HFF-Myc (cell line): Measurements from ENCODE around the gene LSP1.

Source experiments
- DNase-seq: peaks from one replicate; pipeline ENCODE4 v3.0.0-alpha.2; 2011; ENCODE audit warnings: low read depth; ENCODE audit errors: extremely low read depth
- H3K4me3 ChIP-seq: replicated peaks from 2 replicates; pipeline ENCODE4 v1.5.1; 2011; ENCODE audit warnings: low read depth, mild to moderate bottlenecking, control low read depth, low read length
- TF ChIP-seq, protein P1 (sequence below): IDR thresholded peaks from 2 replicates; pipeline ENCODE4 v1.5.1; 2012; ENCODE audit warnings: mild to moderate bottlenecking, low read depth, low read length, control low read depth; ENCODE audit errors: missing control alignments

LSP1 gene

DNA sequence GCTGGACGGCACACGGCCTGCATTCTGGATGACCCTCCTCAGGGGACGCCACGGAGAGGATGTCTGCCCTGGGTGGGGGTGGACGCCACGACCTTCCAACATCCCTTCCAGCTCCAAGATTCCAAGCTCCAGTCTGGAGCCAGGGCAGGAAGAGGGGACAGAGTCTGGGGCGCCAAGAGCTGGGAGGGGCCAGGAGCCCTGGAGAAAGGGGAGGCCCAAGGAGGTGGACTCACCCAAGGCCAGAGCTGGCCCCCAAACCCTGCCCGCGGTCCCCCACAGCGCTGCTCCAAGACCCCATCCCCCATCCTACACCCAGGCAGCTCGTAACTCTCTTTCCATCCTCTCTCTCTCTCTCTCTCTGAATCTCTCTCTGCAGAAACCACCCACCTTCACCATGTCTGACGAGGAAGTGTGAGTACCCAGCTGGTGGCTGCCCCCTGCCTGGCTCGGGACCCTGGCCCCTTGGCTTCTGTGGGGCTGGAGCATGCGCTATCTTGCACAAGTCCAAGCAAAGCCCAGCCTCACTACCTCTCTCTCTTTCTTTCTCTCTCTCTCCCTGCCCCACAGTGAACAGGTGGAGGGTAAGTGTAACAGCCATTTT is 69.7 kb downstream of the LSP1 start:
- no peak overlapping the region for H3K4me3 ChIP-seq
- TF ChIP-seq, protein P1, sequence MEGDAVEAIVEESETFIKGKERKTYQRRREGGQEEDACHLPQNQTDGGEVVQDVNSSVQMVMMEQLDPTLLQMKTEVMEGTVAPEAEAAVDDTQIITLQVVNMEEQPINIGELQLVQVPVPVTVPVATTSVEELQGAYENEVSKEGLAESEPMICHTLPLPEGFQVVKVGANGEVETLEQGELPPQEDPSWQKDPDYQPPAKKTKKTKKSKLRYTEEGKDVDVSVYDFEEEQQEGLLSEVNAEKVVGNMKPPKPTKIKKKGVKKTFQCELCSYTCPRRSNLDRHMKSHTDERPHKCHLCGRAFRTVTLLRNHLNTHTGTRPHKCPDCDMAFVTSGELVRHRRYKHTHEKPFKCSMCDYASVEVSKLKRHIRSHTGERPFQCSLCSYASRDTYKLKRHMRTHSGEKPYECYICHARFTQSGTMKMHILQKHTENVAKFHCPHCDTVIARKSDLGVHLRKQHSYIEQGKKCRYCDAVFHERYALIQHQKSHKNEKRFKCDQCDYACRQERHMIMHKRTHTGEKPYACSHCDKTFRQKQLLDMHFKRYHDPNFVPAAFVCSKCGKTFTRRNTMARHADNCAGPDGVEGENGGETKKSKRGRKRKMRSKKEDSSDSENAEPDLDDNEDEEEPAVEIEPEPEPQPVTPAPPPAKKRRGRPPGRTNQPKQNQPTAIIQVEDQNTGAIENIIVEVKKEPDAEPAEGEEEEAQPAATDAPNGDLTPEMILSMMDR = no peak
- DNase-seq = no peak

- TF ChIP-seq, protein P1 = no peak
- H3K4me3 ChIP-seq = no peak overlapping the region
- DNase-seq = no peak
These were observed 70.5 kb downstream of the LSP1 start for GRCh38 chr11:1923201-1923956.

DNA sequence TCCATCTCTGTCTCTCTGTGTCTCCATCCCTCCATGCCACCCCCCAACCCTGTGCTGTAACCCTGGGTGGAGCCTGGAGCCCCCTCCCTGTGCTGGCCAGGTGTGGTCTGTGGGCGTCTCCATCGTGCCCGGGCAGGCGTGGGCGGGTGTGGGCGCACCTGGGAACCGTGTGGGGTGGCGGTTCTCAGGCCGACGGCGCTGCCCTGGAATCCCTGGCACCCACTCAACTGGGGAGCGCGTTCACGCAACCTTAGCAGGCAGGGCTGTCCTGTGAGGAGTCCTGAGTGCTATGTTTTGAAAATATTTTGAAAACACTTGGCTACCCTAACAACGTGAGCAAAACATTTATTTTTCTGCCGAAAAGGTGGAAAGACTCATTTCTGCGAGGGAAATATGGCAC is 71.3 kb downstream of the LSP1 start:
- DNase-seq = no peak
- no peak overlapping the region for H3K4me3 ChIP-seq
- TF ChIP-seq, protein P1 = no peak

DNA sequence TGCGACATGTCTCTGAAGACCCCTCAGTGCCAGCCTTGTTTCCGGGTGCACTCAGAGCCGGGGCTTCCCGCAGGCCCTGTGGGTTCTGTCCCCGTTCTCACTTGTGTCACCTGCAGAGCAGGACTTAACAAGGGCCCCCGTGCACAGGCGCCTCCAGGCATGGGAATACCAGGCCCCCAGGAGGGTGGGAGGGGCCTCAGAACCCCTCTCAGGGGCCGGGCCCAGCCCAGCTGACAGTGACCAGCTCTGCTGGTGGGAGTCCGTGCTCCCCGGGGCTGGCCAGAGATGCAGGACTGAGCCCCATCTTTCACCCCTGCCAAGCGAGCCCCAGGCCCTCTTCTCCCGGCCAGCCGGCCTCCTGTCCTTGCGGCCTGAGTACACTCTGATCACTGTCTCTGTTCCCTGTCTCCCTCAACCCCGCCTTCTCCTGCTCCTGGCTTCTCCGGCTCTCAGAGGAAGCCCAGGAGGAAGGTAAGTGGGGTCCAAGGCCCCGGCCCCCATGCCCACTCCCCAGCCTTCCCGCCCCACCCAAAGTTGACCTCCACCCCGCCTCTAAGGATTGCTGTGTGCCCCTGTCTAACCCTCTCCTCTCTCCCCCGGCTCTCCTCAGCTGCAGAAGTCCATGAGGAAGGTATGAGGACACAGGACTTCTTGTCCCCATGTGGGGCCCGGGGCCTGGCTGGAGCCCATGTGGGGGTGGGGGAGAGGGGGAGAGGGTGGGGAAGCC is 71.9 kb downstream of the LSP1 start:
- TF ChIP-seq, protein P1 = no peak
- no peak overlapping the region for H3K4me3 ChIP-seq
- no peak for DNase-seq

DNA sequence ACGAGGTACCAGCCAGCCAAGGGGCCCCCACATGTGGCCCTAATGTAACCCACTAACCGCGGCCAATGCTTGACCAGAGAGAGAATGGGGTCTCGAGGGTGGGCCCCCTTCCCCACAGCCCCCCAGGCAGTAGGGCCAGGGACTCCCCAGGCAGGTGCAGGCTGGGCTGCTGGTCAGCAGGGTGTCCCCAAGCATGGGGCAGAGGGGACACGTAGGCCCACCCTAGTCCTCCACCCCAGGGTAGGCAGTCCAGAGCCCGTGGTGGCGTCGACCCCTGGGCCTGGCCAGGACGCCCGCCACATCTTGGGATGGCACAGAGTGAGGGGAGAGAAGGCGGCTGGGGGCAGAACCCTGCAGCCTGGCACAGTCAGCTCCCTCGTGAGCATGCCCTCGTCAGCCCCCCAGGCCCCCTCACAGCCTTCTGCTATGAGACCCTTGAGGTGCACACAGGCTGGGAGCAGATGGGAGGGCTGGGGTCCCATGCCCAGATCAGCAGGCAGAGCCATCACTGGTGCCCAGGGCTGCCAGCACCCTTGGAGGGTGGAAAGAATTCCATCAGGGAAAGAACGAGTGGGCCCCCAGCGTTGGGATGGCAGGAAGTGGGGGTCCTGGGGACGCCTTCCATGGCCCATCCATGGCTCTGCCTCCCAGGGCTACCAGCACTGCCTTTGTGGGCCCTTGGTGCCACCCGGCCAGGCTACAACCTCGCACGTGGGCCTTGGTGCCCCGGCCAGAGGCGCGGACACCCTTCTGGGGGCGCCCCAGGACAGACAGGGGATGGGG is 72.7 kb downstream of the LSP1 start:
- TF ChIP-seq, protein P1 = no peak
- DNase-seq = no peak
- H3K4me3 ChIP-seq = no peak overlapping the region

GRCh38 chr11:1926156-1927025 is 73.5 kb downstream of the LSP1 start:
- TF ChIP-seq, protein P1 = no peak
- H3K4me3 ChIP-seq = no peak overlapping the region
- DNase-seq = no peak
